HFF-Myc (cell line): ENCODE measurements around the gene TMX2.
"Not testable (repeated sequence)": the region's sequence is repeated elsewhere in the genome, so short reads cannot be mapped to it uniquely, and the experiment has no call there.

Experiments used
- DNase-seq: peaks from one replicate; pipeline ENCODE4 v3.0.0-alpha.2; 2011; ENCODE audit warnings: low read depth; ENCODE audit errors: extremely low read depth
- H3K4me3 ChIP-seq: replicated peaks from 2 replicates; pipeline ENCODE4 v1.5.1; 2011; ENCODE audit warnings: low read depth, mild to moderate bottlenecking, control low read depth, low read length
- TF ChIP-seq, protein P1 (sequence below): IDR thresholded peaks from 2 replicates; pipeline ENCODE4 v1.5.1; 2012; ENCODE audit warnings: mild to moderate bottlenecking, low read depth, low read length, control low read depth; ENCODE audit errors: missing control alignments

TMX2 gene

DNA sequence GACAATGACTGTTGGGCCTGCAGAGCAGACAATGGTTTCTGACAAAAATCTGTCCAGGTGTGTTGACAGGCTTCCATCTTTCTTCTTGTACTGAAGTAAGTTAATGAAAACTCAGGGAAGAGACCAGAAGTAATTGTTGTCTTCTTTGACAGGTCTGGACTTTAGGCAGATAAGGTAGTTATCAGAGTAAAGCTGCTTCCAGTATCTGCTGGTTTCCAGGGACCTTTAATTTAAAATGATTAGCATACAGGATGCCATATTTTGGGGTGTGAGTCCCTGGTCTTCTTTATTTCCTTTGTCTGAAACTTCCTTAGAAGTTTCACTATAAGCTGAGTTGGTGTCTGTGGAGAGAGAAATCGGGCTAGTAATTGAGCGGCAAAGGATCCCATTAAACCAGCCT is 1.4 kb downstream of the TMX2 start:
- no peak for DNase-seq
- TF ChIP-seq, protein P1, sequence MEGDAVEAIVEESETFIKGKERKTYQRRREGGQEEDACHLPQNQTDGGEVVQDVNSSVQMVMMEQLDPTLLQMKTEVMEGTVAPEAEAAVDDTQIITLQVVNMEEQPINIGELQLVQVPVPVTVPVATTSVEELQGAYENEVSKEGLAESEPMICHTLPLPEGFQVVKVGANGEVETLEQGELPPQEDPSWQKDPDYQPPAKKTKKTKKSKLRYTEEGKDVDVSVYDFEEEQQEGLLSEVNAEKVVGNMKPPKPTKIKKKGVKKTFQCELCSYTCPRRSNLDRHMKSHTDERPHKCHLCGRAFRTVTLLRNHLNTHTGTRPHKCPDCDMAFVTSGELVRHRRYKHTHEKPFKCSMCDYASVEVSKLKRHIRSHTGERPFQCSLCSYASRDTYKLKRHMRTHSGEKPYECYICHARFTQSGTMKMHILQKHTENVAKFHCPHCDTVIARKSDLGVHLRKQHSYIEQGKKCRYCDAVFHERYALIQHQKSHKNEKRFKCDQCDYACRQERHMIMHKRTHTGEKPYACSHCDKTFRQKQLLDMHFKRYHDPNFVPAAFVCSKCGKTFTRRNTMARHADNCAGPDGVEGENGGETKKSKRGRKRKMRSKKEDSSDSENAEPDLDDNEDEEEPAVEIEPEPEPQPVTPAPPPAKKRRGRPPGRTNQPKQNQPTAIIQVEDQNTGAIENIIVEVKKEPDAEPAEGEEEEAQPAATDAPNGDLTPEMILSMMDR = no peak
- peak overlapping the region; percentile 100 for H3K4me3 ChIP-seq

DNA sequence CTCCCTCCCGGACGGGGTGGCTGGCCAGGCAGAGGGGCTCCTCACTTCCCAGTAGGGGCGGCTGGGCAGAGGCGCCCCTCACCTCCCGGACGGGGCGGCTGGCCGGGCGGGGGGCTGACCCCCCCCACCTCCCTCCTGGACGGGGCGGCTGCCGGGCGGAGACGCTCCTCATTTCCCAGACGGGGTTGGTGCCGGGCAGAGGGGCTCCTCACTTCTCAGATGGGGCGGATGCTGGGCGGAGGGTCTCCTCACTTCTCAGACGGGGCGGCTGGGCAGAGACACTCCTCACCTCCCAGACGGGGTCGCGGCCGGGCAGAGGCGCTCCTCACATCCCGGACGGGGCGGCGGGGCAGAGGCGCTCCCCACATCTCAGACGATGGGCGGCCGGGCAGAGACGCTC is 4.3 kb downstream of the TMX2 start:
- not testable (repeated sequence) for H3K4me3 ChIP-seq, DNase-seq

DNA sequence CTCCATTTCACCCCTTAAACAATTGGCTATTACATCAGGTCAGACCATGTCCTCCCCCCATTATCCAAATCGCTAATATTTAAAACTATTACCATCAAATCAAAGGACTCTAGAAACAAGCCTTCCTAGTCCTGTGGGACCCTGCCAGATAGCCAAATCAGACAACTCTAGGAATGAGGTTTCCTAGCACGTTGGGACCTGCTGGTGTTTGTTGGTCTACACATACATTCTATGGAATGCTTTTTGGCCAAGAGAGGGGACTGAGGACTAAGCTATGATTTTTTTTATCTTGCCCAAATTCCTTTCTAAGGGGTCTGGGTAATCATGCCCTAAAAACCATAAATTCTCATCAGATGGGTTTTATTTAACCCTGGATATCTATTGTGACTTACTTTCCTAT is 14.8 kb downstream of the TMX2 start:
- DNase-seq = no peak
- TF ChIP-seq, protein P1 = no peak
- no peak overlapping the region for H3K4me3 ChIP-seq

DNA sequence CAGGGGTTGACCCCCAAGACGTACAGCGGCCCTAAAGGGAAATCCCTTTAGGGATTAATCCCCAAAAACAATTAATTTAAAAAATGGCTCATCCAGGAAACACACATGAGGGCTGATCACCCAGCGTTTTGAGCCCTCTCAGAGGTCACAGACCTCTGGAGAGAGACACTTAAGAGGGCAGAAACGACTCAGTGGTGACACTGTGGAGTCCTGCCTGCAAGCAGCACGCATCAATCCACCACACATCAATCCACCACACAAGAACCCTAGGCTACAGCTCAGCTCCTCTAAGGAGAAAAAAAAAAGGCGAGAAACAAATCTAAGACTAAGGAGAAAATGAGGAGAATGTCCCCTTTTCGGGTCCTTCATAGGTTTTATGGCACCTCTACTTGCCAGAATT is 16.4 kb downstream of the TMX2 start:
- no peak overlapping the region for H3K4me3 ChIP-seq
- TF ChIP-seq, protein P1 = no peak
- no peak for DNase-seq

DNA sequence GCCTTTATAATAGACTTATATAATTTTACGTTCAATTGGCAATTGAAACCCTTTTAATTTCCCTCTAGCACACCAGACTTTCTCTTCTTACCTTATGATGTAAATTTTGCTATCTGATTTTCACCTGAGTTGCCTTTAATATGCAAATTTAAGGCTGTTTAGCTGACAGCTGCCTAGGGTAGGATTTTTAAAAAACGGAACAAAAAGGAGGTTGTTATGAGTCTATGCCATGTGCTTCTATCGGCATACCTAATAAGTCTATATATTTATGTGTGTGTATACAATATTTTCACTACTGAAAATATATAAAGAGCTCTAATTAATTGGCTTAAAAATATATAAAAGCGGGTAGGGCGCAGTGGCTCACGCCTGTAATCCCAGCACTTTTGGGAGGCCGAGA is 17.1 kb downstream of the TMX2 start:
- TF ChIP-seq, protein P1 = no peak
- no peak for DNase-seq
- H3K4me3 ChIP-seq = no peak overlapping the region

DNA sequence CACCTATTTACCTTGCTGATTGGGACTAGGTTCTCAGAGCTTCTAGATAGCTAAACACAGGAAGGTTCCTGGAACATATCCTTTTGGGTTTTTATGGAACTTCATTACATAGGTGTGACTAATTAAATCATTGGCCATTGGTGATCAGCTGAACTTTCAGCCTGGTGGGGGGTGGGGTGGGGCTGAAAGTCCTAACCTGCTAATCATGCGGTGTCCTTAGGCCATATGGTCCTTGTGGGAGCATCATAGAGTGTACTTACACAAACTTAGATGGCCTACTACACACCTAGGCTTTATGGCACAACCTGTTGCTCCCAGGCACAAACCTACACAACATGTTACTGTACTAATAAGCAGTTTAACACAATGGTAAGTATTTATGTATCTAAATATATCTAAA is 20.3 kb downstream of the TMX2 start:
- no peak overlapping the region for H3K4me3 ChIP-seq
- DNase-seq = no peak
- TF ChIP-seq, protein P1 = no peak

DNA sequence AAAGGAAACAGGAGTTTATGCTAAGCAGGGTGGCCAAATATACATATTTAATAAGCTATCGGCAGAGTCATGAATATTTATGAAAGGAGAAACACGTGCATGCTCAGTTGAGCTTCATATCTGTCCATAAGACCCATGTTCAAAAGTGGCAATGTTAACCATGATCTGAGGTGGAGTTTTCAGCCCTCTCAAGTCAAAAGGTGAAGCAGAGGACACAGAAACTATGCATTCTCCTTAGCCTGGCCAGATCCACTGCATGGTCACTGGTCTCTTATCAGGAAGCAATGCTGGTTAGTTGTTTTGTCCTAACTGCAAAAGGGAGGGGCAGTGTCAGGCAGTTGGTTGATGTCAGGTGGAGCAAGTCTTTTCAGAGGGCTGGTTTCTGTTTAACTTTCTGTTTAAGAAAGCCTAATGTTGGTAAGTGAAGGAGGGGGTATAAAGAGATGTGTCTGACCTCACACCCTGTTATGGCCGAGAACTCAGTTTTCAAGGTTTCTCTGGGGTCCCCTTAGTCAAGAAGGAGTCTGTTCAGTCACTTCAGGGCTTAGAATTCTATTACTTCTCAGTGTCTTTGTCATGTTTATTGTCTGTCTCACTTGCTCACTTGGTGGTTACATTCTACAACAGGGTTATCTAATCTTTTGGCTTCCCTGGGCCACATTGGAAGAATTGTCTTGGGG is 23.4 kb downstream of the TMX2 start:
- DNase-seq = no peak
- TF ChIP-seq, protein P1 = no peak
- H3K4me3 ChIP-seq = no peak overlapping the region
